ENCODE results near the gene ALOX15.

DNA sequence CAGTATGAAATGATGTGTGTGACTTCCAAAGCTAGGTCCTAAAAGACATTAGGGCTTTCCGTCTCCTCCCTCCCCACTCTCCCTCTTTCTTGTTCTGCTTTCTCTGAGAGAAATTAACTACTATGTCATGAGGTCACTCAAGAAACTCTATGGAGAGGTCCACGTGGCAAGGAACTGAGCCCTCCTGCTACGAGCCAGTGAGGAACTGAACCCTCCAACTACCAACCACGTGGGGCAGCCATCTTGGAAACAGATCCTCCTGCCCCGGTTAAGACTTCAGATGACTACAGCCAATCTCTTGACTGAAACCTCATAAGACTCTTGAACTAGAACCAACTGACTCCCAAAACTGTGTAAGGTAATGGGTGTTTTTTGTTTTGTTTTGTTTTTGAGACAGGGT is 4.2 kb upstream of the ALOX15 start:
- TF ChIP-seq, protein P1, sequence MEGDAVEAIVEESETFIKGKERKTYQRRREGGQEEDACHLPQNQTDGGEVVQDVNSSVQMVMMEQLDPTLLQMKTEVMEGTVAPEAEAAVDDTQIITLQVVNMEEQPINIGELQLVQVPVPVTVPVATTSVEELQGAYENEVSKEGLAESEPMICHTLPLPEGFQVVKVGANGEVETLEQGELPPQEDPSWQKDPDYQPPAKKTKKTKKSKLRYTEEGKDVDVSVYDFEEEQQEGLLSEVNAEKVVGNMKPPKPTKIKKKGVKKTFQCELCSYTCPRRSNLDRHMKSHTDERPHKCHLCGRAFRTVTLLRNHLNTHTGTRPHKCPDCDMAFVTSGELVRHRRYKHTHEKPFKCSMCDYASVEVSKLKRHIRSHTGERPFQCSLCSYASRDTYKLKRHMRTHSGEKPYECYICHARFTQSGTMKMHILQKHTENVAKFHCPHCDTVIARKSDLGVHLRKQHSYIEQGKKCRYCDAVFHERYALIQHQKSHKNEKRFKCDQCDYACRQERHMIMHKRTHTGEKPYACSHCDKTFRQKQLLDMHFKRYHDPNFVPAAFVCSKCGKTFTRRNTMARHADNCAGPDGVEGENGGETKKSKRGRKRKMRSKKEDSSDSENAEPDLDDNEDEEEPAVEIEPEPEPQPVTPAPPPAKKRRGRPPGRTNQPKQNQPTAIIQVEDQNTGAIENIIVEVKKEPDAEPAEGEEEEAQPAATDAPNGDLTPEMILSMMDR (IDR thresholded peaks at IDR 0.05): no peak
- TF ChIP-seq POLR2AphosphoS5 (IDR thresholded peaks at IDR 0.05): no peak
